Thyroid gland (tissue), 4 donors: ENCODE data around the gene MS4A14.

Source experiments
- POLR2A ChIP-seq, 2 donors: fragments of 450-650 bp; IDR thresholded peaks; one replicate each; pipeline ENCODE4 v1.6.1; 2017; ENCODE audit warnings: antibody characterized with exemption in 2 of 2, mild to moderate bottlenecking in 2 of 2, moderate library complexity in 1 of 2
- TF ChIP-seq, protein P1 (sequence below), 6 experiments: fragments of 200-600 bp in 3 of 6; fragments of 450-650 bp in 3 of 6; sonication (generic) in 3 of 6; IDR thresholded peaks; one replicate each; pipeline ENCODE4 v1.5.1; 2016 to 2019; ENCODE audit warnings: antibody characterized with exemption in 6 of 6, mild to moderate bottlenecking in 2 of 6, inconsistent platforms in 1 of 6, moderate library complexity in 1 of 6

DNA sequence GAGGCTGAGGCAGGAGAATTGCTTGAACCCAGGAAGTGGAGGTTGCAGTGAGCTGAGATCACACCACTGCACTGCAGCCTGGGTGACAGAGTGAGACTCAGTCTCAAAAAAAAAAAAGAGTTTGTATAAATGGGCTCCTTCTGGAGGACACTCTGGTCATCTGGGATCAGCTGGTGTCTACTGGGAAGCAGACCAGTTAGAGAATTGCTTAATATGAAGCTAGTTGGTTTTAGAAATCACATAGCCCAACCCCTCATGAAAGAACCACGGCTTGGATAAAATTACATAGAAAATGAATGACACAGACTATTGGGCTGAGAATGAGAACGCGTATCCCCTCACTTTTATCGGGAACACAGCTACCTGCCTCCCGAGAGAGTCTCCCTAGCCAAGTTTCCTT lies 3.2 kb upstream of the MS4A14 start:
- TF ChIP-seq, protein P1, sequence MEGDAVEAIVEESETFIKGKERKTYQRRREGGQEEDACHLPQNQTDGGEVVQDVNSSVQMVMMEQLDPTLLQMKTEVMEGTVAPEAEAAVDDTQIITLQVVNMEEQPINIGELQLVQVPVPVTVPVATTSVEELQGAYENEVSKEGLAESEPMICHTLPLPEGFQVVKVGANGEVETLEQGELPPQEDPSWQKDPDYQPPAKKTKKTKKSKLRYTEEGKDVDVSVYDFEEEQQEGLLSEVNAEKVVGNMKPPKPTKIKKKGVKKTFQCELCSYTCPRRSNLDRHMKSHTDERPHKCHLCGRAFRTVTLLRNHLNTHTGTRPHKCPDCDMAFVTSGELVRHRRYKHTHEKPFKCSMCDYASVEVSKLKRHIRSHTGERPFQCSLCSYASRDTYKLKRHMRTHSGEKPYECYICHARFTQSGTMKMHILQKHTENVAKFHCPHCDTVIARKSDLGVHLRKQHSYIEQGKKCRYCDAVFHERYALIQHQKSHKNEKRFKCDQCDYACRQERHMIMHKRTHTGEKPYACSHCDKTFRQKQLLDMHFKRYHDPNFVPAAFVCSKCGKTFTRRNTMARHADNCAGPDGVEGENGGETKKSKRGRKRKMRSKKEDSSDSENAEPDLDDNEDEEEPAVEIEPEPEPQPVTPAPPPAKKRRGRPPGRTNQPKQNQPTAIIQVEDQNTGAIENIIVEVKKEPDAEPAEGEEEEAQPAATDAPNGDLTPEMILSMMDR (IDR thresholded peaks at IDR 0.05): no peak
- TF ChIP-seq POLR2A (IDR thresholded peaks at IDR 0.05): no peak
